Stimulated activated naive CD8-positive, alpha-beta T cell treated with anti-CD3 and anti-CD28 coated beads, Interleukin-15, Interleukin-2, amounts not matched to agents 100 ng/mL and 50 ng/mL, for 24 hours (primary cell): ENCODE measurements around the gene PRKN.

ENCODE experiments used
- H3K27ac Mint-ChIP-seq: one replicate; pipeline ENCODE4 v1.8.0; 2021; ENCODE audit warnings: mild to moderate bottlenecking, mixed read lengths
- H3K27me3 Mint-ChIP-seq: one replicate; pipeline ENCODE4 v1.8.0; 2021; ENCODE audit warnings: mixed read lengths
- H3K36me3 Mint-ChIP-seq: one replicate; pipeline ENCODE4 v1.8.0; 2021; ENCODE audit warnings: low read depth, mixed read lengths
- H3K4me1 Mint-ChIP-seq: one replicate; pipeline ENCODE4 v1.8.0; 2021; ENCODE audit warnings: low read depth, mixed read lengths
- H3K4me3 Mint-ChIP-seq: one replicate; pipeline ENCODE4 v1.8.0; 2021; ENCODE audit warnings: mild to moderate bottlenecking, mixed read lengths
- H3K9me3 Mint-ChIP-seq: one replicate; pipeline ENCODE4 v1.8.0; 2021; ENCODE audit warnings: mixed read lengths

PRKN gene

DNA sequence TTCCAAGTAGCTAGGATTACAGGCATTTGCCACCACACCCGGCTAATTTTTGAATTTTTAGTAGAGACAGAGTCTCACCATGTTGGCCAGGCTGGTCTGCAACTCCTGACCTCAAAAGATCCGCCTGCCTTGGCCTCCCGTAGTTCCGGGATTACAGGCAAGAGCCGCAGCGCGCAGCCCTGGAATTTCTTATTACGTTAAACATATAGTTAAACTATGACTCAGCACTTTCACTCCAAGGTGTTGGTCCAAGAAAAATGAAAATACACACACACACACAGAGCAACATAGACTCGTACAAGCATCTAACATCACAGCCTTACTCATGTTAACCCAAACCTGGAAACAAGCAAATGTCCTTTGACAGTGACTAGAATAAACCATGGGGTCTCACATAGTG, 663.9 kb downstream of the PRKN start:
- H3K9me3 Mint-ChIP-seq = peaks cover 30% of the 10 kb centered on the region
- H3K36me3 Mint-ChIP-seq = no peaks in the 10 kb centered on the region
- H3K4me3 Mint-ChIP-seq = no peak overlapping the region
- H3K27me3 Mint-ChIP-seq = no peaks in the 10 kb centered on the region
- no peak overlapping the region for H3K27ac Mint-ChIP-seq
- H3K4me1 Mint-ChIP-seq = no peaks in the 10 kb centered on the region

- Mint-ChIP-seq H3K9me3 (peaks cover 16% of the 10 kb centered on the region), H3K27me3 (no peaks in the 10 kb centered on the region), H3K27ac (no peak overlapping the region), H3K36me3 (no peaks in the 10 kb centered on the region), H3K4me3 (no peak overlapping the region), H3K4me1 (no peaks in the 10 kb centered on the region)
Observed at GRCh38 chr6:162058281-162058875, 669.2 kb downstream of the PRKN start.

DNA sequence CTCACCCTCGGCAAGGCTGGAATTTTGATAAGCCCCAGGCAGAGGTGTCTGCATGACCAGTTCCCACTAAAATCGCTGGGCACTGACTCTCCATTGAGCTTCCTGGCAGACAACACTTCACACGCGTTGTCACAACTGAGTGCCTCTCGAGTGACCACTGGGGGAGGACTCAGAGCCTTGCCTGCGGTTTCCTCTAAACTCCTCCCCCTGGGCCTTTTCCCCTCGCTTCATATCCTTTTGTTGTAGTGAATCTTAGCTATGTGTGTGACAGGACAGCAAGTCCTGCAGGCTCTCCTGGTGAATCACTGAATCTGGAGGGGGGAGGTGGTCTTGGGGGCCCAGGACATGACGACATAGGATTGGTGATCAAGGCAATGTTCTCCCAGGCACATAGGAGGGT, 670.8 kb downstream of the PRKN start:
- H3K4me3 Mint-ChIP-seq = no peak overlapping the region
- H3K27me3 Mint-ChIP-seq = no peaks in the 10 kb centered on the region
- H3K27ac Mint-ChIP-seq = no peak overlapping the region
- peaks cover 9% of the 10 kb centered on the region for H3K9me3 Mint-ChIP-seq
- no peaks in the 10 kb centered on the region for H3K36me3 Mint-ChIP-seq
- no peaks in the 10 kb centered on the region for H3K4me1 Mint-ChIP-seq

DNA sequence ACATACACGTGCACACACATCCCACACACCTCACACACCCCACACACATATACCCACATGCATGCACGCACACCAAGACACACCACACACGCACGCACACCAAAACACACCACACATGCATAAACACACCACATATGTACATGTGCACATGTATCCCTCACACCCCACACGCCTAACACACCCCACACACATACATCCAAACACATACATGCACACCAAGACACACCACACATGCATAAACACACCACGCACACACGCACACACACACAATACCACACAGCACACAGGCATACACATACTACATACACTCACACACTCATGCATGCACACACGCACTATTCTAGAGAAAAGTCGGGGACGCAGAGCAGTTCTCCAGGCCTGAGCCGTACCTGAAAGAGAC, 671.5 kb downstream of the PRKN start:
- Mint-ChIP-seq H3K4me1 (no peaks in the 10 kb centered on the region), H3K27ac (no peak overlapping the region), H3K9me3 (peaks cover 5% of the 10 kb centered on the region), H3K4me3 (no peak overlapping the region), H3K27me3 (no peaks in the 10 kb centered on the region), H3K36me3 (no peaks in the 10 kb centered on the region)

DNA sequence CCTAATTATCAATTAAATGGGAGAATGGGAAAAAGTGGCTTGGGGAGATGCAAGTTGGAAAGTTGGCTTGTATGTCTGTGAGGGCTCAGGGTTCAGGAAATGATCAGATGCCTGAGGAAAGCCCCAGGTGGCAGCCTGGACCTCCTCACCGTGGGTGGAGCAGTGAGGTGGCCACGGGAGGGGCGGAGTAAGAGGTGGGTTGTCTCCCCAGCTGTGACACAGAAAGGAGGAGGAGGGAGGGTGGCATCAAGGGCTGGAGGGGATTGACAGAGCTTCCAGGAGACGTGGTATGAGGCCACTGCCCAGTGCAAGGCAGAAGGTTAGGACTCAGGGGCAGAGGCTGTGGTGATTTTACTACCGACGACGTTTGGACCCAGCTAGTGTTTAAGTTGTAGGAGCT, 672.2 kb downstream of the PRKN start:
- Mint-ChIP-seq H3K27me3 (no peaks in the 10 kb centered on the region), H3K9me3 (peaks cover 7% of the 10 kb centered on the region), H3K4me3 (no peak overlapping the region), H3K4me1 (no peaks in the 10 kb centered on the region), H3K36me3 (no peaks in the 10 kb centered on the region), H3K27ac (no peak overlapping the region)

DNA sequence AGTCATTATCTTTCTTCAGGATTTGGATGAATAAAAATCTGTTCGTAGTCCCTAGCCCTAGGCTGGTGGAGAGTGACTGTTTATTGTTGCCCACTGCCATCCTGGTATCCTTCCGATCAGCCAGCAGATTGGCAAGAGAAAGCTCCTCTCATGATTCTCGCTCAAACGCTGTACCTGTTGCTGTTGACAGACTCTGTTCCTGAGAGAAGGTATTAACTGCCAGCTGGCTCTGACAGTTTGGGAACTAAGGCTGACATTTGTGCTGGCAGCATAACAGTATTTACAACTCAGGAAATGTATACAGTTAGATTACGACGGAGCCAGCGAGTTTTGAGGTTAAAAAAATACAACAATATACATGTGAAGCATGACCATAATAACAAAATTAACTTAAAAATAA, 674.5 kb downstream of the PRKN start:
- H3K9me3 Mint-ChIP-seq = peaks cover 13% of the 10 kb centered on the region

GRCh38 chr6:162050579-162050978, 677.0 kb downstream of the PRKN start:
- no peaks in the 10 kb centered on the region for H3K27me3 Mint-ChIP-seq
- H3K27ac Mint-ChIP-seq = no peak overlapping the region
- no peaks in the 10 kb centered on the region for H3K36me3 Mint-ChIP-seq
- peaks cover 8% of the 10 kb centered on the region for H3K9me3 Mint-ChIP-seq
- no peaks in the 10 kb centered on the region for H3K4me1 Mint-ChIP-seq
- H3K4me3 Mint-ChIP-seq = no peak overlapping the region

More for the DNA sequence above, 674.5 kb downstream of the PRKN start:
- no peaks in the 10 kb centered on the region for H3K27me3 Mint-ChIP-seq
- no peaks in the 10 kb centered on the region for H3K4me1 Mint-ChIP-seq
- H3K36me3 Mint-ChIP-seq = no peaks in the 10 kb centered on the region
- no peak overlapping the region for H3K27ac Mint-ChIP-seq
- no peak overlapping the region for H3K4me3 Mint-ChIP-seq

GRCh38 chr6:162046324-162046723, 681.2 kb downstream of the PRKN start:
- Mint-ChIP-seq H3K27ac (no peak overlapping the region), H3K9me3 (peaks cover 28% of the 10 kb centered on the region), H3K4me1 (no peaks in the 10 kb centered on the region), H3K4me3 (no peak overlapping the region), H3K27me3 (no peaks in the 10 kb centered on the region), H3K36me3 (no peaks in the 10 kb centered on the region)

DNA sequence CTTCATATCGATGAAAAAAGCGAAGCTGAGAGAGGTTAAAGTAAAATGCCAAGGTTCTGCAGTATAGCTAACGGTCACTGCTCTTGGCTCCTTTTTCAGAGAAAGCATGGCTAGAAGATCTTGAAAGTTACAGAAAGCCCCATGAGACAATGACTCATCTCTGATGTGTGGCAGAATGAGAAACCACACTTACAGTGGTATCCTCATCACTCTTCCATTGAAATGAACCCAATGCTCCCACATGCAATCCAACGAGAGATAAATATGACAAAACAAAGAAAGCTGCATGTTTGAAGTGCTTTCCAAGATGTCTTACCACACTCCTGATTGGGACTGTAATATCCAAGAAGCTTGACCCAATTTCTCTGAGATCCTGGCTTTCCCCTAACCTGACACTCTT, 694.9 kb downstream of the PRKN start:
- no peaks in the 10 kb centered on the region for H3K36me3 Mint-ChIP-seq
- peaks cover 8% of the 10 kb centered on the region for H3K9me3 Mint-ChIP-seq
- H3K4me3 Mint-ChIP-seq = no peak overlapping the region
- H3K27me3 Mint-ChIP-seq = no peaks in the 10 kb centered on the region
- H3K4me1 Mint-ChIP-seq = peaks cover 15% of the 10 kb centered on the region
- no peak overlapping the region for H3K27ac Mint-ChIP-seq

GRCh38 chr6:162029873-162030576, 697.5 kb downstream of the PRKN start:
- no peak overlapping the region for H3K4me3 Mint-ChIP-seq
- H3K4me1 Mint-ChIP-seq = peaks cover 15% of the 10 kb centered on the region
- H3K36me3 Mint-ChIP-seq = no peaks in the 10 kb centered on the region
- H3K27ac Mint-ChIP-seq = no peak overlapping the region
- H3K9me3 Mint-ChIP-seq = peaks cover 8% of the 10 kb centered on the region
- H3K27me3 Mint-ChIP-seq = no peaks in the 10 kb centered on the region

GRCh38 chr6:162026843-162027242, 700.7 kb downstream of the PRKN start:
- no peak overlapping the region for H3K4me3 Mint-ChIP-seq

GRCh38 chr6:162026031-162026430, 701.5 kb downstream of the PRKN start:
- Mint-ChIP-seq H3K27me3 (no peaks in the 10 kb centered on the region), H3K4me3 (no peak overlapping the region), H3K36me3 (no peaks in the 10 kb centered on the region), H3K9me3 (peaks cover 13% of the 10 kb centered on the region), H3K4me1 (peaks cover 7% of the 10 kb centered on the region), H3K27ac (no peak overlapping the region)

More at GRCh38 chr6:162026843-162027242, 700.7 kb downstream of the PRKN start:
- Mint-ChIP-seq H3K4me1 (peaks cover 7% of the 10 kb centered on the region), H3K36me3 (no peaks in the 10 kb centered on the region), H3K9me3 (peaks cover 13% of the 10 kb centered on the region), H3K27me3 (no peaks in the 10 kb centered on the region), H3K27ac (no peak overlapping the region)

- H3K4me3 Mint-ChIP-seq = no peak overlapping the region
- H3K4me1 Mint-ChIP-seq = no peaks in the 10 kb centered on the region
- H3K27ac Mint-ChIP-seq = no peak overlapping the region
- no peaks in the 10 kb centered on the region for H3K27me3 Mint-ChIP-seq
- no peaks in the 10 kb centered on the region for H3K36me3 Mint-ChIP-seq
- peaks cover 16% of the 10 kb centered on the region for H3K9me3 Mint-ChIP-seq
Observed at GRCh38 chr6:162019349-162019748, 708.2 kb downstream of the PRKN start.

GRCh38 chr6:162017536-162017935, 710.0 kb downstream of the PRKN start:
- Mint-ChIP-seq H3K27ac (no peak overlapping the region), H3K36me3 (no peaks in the 10 kb centered on the region), H3K4me3 (no peak overlapping the region), H3K4me1 (no peaks in the 10 kb centered on the region), H3K9me3 (peaks cover 11% of the 10 kb centered on the region), H3K27me3 (no peaks in the 10 kb centered on the region)

DNA sequence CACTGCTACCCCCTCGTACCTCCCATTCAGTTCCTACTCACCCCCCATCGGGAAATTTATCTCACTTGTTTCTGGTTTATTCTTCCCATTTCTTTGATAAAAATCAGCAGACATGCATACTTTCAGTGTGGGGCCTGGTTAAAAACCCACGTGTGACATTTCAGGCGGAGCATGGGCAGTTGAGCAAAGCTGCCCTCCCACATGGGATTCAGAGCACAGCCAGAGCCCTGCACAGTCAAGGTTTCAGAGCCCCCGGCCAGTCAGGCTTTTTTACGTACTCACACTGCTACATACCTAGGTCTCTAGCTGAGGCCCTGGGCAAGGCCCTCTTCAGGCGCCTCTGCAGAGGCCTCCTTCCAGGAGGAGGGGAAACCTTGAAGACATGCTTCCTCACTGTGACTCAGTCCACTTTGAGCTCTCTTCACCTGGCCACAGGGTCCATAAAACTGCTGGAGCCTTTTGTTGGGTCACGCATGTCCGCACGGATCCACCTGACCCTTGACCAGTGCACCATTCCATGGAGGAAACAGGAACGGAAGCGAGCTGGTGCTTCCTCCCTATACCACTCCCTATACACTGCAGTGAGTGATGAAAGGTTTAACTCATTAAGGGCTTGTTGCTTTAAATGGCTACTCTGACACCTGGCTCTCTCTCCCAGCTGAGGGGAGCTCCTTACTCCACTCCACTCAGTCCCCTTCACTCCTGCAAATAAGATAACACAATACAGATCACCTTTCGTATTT, 713.3 kb downstream of the PRKN start:
- peaks cover 13% of the 10 kb centered on the region for H3K9me3 Mint-ChIP-seq
- H3K36me3 Mint-ChIP-seq = no peaks in the 10 kb centered on the region
- no peak overlapping the region for H3K27ac Mint-ChIP-seq
- H3K4me1 Mint-ChIP-seq = no peaks in the 10 kb centered on the region
- no peak overlapping the region for H3K4me3 Mint-ChIP-seq
- H3K27me3 Mint-ChIP-seq = no peaks in the 10 kb centered on the region
